GM13976 (cell line): Measurements from ENCODE around the gene ASTE1.

Experiments used
- DNase-seq: peaks from one replicate; pipeline ENCODE4 v3.0.0; 2012; ENCODE audit warnings: low spot score
- CTCF ChIP-seq: IDR thresholded peaks from 2 replicates; pipeline ENCODE4 v1.5.1; 2012; ENCODE audit warnings: borderline replicate concordance, mild to moderate bottlenecking; ENCODE audit not compliant: insufficient read depth; ENCODE audit errors: extremely low read depth, missing control alignments, control extremely low read depth
- in situ Hi-C: fragments of 300-500 bp; cut with MboI; formaldehyde crosslinking; loops from one replicate; pipeline ENCODE4 v1.12.0; 2022; ENCODE audit warnings: low sequenced_read_pairs, mixed read lengths, inconsistent platforms; ENCODE audit not compliant: unreplicated experiment

ASTE1 gene

GRCh38 chr3:131026321-131027151 lies at the start of gene ASTE1, which contains the start of gene NEK11:
Gene ASTE1 (minus strand): TSS chr3:131026825. CDS start chr3:131025306, 1,519 bp downstream.
Gene NEK11 (plus strand): TSS chr3:131026877. CDS start chr3:131029709, 2,832 bp downstream.
- no peak for TF ChIP-seq CTCF
- DNase-seq, result peak; percentile 92
- in situ Hi-C loops, result loop anchor here (25.0 kb wide), 1 partner anchor 986 kb away; no protein-coding TSS in a partner anchor

GRCh38 chr3:131075632-131076328 lies 49.2 kb upstream of the ASTE1 start:
- no peak for DNase-seq
- TF ChIP-seq CTCF, result no peak
- in situ Hi-C loops, result no loop called here

GRCh38 chr3:131072845-131073244 lies 46.2 kb upstream of the ASTE1 start:
- in situ Hi-C loops, result no loop called here
- no peak for DNase-seq
- TF ChIP-seq CTCF, result no peak

GRCh38 chr3:131072099-131072559 lies 45.5 kb upstream of the ASTE1 start:
- in situ Hi-C loops, result no loop called here
- TF ChIP-seq CTCF, result no peak
- DNase-seq, result no peak

- in situ Hi-C loops, result no loop called here
- TF ChIP-seq CTCF, result no peak
- DNase-seq, result no peak
Measured at GRCh38 chr3:131067983-131068382, 41.4 kb upstream of the ASTE1 start.

GRCh38 chr3:131053043-131053859 lies 26.6 kb upstream of the ASTE1 start:
- in situ Hi-C loops, result no loop called here
- no peak for TF ChIP-seq CTCF

More at GRCh38 chr3:131053043-131053859, 26.6 kb upstream of the ASTE1 start:
- DNase-seq, result no peak
